Spleen (tissue), 7 donors: ENCODE measurements around the gene FLT1.

ENCODE experiments used
- CTCF ChIP-seq, 11 experiments: fragments of 200-600 bp in 7 of 11; fragments of 450-650 bp in 4 of 11; sonication (generic) in 4 of 11; IDR thresholded peaks in 8 of 11; conservative IDR thresholded peaks in 3 of 11; 1 replicate in 7 of 11; 2 replicates in 4 of 11; pipeline versions ENCODE4 v1.4.0 to v1.8.0; 2016 to 2021; ENCODE audit warnings: antibody characterized with exemption in 11 of 11, inconsistent platforms in 4 of 11, mild to moderate bottlenecking in 1 of 11
- POLR2A ChIP-seq, 3 donors: fragments of 450-650 bp; IDR thresholded peaks; one replicate each; pipeline ENCODE4 v1.5.1; 2017; ENCODE audit warnings: antibody characterized with exemption in 3 of 3, mild to moderate bottlenecking in 1 of 3
- POLR2AphosphoS5 ChIP-seq, 3 donors: sonication (generic); formaldehyde crosslinking; IDR thresholded peaks; one replicate each; pipeline ENCODE4 v1.5.1; 2017; ENCODE audit warnings: antibody characterized with exemption in 3 of 3
- donor health status: DM: no; HTN: no; CAD: no; lungs with moderate emphysema.
- donor health status: DM: no; HTN: no; CAD: no.
- donor health status: DM: no; HTN: no; CAD: no.

DNA sequence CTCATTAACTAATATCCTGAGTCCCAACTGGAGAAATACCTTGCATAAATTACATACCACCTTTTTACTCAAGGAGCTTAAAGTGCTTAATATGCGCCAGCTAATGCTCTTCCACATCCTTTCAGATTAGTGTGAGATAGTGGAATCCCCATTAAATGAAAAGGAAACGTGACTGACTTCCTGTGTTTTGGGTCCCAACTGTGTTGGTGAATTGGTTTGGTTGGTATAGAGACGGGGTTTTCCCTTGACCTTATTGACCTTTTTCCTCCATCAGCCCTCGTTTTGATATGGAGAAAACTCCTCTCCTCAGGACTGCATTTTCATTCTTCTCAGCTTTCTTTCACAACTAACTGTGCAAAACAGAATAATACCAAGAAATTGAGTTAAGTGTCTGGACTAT lies 193.1 kb downstream of the FLT1 start:
- no peak for TF ChIP-seq CTCF (IDR thresholded peaks at IDR 0.05 in 8 of 11, conservative IDR thresholded peaks at IDR 0.05 in 3 of 11)
- no peak for TF ChIP-seq POLR2A (IDR thresholded peaks at IDR 0.05)
- TF ChIP-seq POLR2AphosphoS5 (IDR thresholded peaks at IDR 0.05) = no peak
